Measurements from ENCODE around the gene RIN2.

DNA sequence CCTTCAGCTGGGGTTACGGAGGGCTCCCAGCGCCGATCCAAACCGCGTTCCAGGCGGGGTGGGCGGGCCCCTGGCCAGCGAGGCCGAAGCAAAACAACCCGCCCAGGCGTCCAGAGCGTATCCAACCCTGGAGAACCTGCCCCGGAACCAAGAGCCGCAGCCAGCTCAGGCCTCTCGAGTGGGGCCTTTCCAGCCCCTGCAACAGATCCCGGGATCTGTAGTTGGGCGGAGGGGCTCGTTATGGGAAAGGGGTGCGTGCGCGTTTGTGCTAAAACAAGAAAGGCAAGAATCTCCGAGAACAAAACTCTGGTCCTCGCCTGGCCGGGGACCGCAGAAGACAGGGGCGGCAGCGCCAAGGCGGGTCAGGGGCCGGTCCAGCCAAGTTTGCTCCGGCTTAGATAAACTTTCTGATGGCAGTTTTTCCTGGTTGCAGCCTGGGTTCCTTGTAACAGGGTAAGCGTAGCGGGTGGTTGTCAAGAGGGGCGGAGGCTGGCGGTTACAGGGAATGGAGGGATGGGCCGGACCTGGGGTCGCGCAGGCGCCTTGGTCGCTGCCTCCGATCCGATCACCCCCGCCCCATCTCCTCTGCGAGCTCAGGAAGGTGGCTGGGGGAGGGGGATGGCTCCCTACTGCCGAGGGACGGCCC is 448 bp upstream of the RIN2 start:
- TF ChIP-seq CTCF (conservative IDR thresholded peaks at IDR 0.05; ENCODE audit: low read depth, low read length) = no peak
- TF ChIP-seq POLR2A (IDR thresholded peaks at IDR 0.05; ENCODE audit: low read depth, low read length) = no peak
- no peak for TF ChIP-seq USF2 (IDR thresholded peaks at IDR 0.05; ENCODE audit: low read depth, low read length)
- TF ChIP-seq, protein P1, sequence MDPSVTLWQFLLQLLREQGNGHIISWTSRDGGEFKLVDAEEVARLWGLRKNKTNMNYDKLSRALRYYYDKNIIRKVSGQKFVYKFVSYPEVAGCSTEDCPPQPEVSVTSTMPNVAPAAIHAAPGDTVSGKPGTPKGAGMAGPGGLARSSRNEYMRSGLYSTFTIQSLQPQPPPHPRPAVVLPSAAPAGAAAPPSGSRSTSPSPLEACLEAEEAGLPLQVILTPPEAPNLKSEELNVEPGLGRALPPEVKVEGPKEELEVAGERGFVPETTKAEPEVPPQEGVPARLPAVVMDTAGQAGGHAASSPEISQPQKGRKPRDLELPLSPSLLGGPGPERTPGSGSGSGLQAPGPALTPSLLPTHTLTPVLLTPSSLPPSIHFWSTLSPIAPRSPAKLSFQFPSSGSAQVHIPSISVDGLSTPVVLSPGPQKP (IDR thresholded peaks at IDR 0.05; ENCODE audit: borderline replicate concordance, low read depth, low read length) = no peak
- TF ChIP-seq MAZ (IDR thresholded peaks at IDR 0.05; ENCODE audit: borderline replicate concordance, low read depth, low read length) = peak; percentile 82; the same call in 1 of the 2 replicates
- no peak for TF ChIP-seq CHD1 (IDR thresholded peaks at IDR 0.05; ENCODE audit: low read depth, low read length)
- no peak for TF ChIP-seq FOS (IDR thresholded peaks at IDR 0.05; ENCODE audit: low read depth, low read length)
- TF ChIP-seq RFX5 (IDR thresholded peaks at IDR 0.05; ENCODE audit: low read depth, low read length) = no peak
- no peak; the same call in 1 of the 2 replicates for TF ChIP-seq RAD21 (IDR thresholded peaks at IDR 0.05; ENCODE audit: low read length)
- TF ChIP-seq BHLHE40 (IDR thresholded peaks at IDR 0.05; ENCODE audit: low read depth, low read length) = no peak
- TF ChIP-seq SMC3 (IDR thresholded peaks at IDR 0.05; ENCODE audit: low read depth, low read length) = no peak
- TF ChIP-seq NFE2L2 (IDR thresholded peaks at IDR 0.05; ENCODE audit: low read depth, low read length) = no peak
- no peak for TF ChIP-seq CEBPB (IDR thresholded peaks at IDR 0.05; ENCODE audit: low read depth, low read length)
- TF ChIP-seq RCOR1 (IDR thresholded peaks at IDR 0.05; ENCODE audit: insufficient replicate concordance, low read length) = no peak

All from IMR-90 (cell line).